ENCODE measurements around the gene MRPL20. TPM values are rescaled to one million over a fixed set of nuclear protein-coding genes. Genes with fewer than 3 reads are reported as not detected.

Gene MRPL20
- total and polyA plus RNA-seq, 12 donors: 98.9 to 276 (median 158) TPM

GRCh38 chr1:1356166-1356795 is 50.8 kb downstream of the MRPL20 start:
- H3K36me3 ChIP-seq (replicated peaks in 1 of 2): no peaks in the 10 kb centered on the region
- TF ChIP-seq CTCF (IDR thresholded peaks at IDR 0.05): no peak
- TF ChIP-seq POLR2A (IDR thresholded peaks at IDR 0.05): no peak
- peaks cover 20% of the 10 kb centered on the region for H3K27me3 ChIP-seq
- peak overlapping the region in 1 of 4 donors; percentile 51 for H3K4me3 ChIP-seq
- intact Hi-C loops (cut with DNase I): no loop called here
- H3K9me3 ChIP-seq (replicated peaks in 1 of 3): no peaks in the 10 kb centered on the region
- peak in 3 of 7 donors; percentile 1 to 12 (median 7) for DNase-seq
- peak overlapping the region in 1 of 5 donors; percentile 87 for H3K27ac ChIP-seq
- WGBS, 4 donors: 26 to 33% (median 32%) methylated on average over 1 to 8 of the region's 8 CpGs; no CpG with 5 or more reads in 1 of the 4 donors
- peaks cover 4 to 5% of the 10 kb centered on the region in 2 donors for H3K4me1 ChIP-seq (replicated peaks in 1 of 2)

GRCh38 chr1:1355416-1355815 is 51.7 kb downstream of the MRPL20 start:
- H3K4me3 ChIP-seq: peak overlapping the region in 1 of 4 donors; percentile 41
- WGBS, 4 donors: 1 to 16% (median 4%) methylated on average over 11 to 52 of the region's 52 CpGs; no CpG with 5 or more reads in 1 of the 4 donors
- peak overlapping the region in 1 of 5 donors; percentile 87 for H3K27ac ChIP-seq
- DNase-seq: peak in 3 of 7 donors; percentile 21 to 59 (median 24)
- TF ChIP-seq POLR2A (IDR thresholded peaks at IDR 0.05) (no peak), CTCF (IDR thresholded peaks at IDR 0.05) (no peak)
- H3K4me1 ChIP-seq (replicated peaks in 1 of 2): peaks cover 4 to 5% of the 10 kb centered on the region in 2 donors
- H3K36me3 ChIP-seq (replicated peaks in 1 of 2): no peaks in the 10 kb centered on the region
- H3K27me3 ChIP-seq: peaks cover 20% of the 10 kb centered on the region
- intact Hi-C loops (cut with DNase I): no loop called here
- H3K9me3 ChIP-seq (replicated peaks in 1 of 3): no peaks in the 10 kb centered on the region

GRCh38 chr1:1354271-1355247 is 52.5 kb downstream of the MRPL20 start:
- 29 to 39% (median 31%) methylated on average over 70 to 116 of the region's 116 CpGs; no CpG with 5 or more reads in 1 of the 4 donors for WGBS, 4 donors
- no peaks in the 10 kb centered on the region for H3K36me3 ChIP-seq (replicated peaks in 1 of 2)
- H3K27ac ChIP-seq: peak overlapping the region in 1 of 5 donors; percentile 87
- TF ChIP-seq POLR2A (IDR thresholded peaks at IDR 0.05): no peak
- TF ChIP-seq CTCF (IDR thresholded peaks at IDR 0.05): no peak
- H3K4me3 ChIP-seq: peak overlapping the region in 1 of 4 donors; percentile 41
- DNase-seq: peak in 2 of 7 donors; percentile 1 to 12
- intact Hi-C loops (cut with DNase I): no loop called here
- H3K27me3 ChIP-seq: peaks cover 20% of the 10 kb centered on the region
- H3K4me1 ChIP-seq (replicated peaks in 1 of 2): peaks cover 4 to 5% of the 10 kb centered on the region in 2 donors
- H3K9me3 ChIP-seq (replicated peaks in 1 of 3): no peaks in the 10 kb centered on the region
